ENCODE results near the gene RAB22A. TPM values are rescaled to one million over a fixed set of nuclear protein-coding genes. Genes with fewer than 3 reads are reported as not detected.

RAB22A gene
- polyA plus RNA-seq, 1 donor (not counting 4 experiments of a cell fraction or from before 2014, with no cell fraction given) = 22.9 TPM

DNA sequence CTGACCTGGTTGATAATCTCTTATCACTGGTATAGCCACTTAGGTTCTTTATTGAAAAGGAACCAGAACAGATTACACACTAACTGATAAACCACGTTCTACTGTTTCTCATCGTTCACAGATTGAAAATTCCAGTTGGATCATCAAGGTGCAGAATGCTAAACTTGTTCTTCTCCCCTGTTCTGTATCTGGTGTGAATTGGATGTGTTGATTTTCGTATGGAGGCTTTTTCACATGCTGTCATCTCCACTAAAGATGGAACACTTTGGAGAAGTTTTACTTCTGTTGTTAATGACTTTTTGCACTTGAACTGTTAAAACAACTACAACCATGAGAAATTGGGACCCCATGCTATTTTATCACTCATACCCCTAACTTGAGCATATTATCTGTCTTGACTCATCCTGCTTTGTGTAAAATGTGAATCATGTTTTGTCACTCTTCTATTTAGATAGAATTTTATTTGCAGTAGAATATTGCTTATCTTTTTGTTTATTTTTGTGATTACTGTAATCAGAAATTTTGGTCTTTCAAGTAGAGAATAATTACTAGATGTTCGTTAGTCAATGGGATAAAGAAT lies 97.0 kb downstream of the RAB22A start:
- Histone ChIP-seq H3K36me3 (ENCODE audit: control insufficient read depth in 2 of 2, extremely low read depth in 1 of 2, insufficient read depth in 2 of 2, low read length in 2 of 2) (no peaks in the 10 kb centered on the region), H3K4me1 (ENCODE audit: control insufficient read depth, extremely low read depth, insufficient read depth, low read length) (peaks cover 40% of the 10 kb centered on the region), H3K27ac (ENCODE audit: control insufficient read depth, insufficient read depth, low read length) (peak overlapping the region; percentile 67), H3K27me3 (ENCODE audit: control insufficient read depth, extremely low read depth, insufficient read depth, low read length) (no peaks in the 10 kb centered on the region), H3K9ac (ENCODE audit: control insufficient read depth, extremely low read depth, insufficient read depth, low read length) (peak overlapping the region; percentile 37), H2AFZ (ENCODE audit: control insufficient read depth, low read length) (no peak overlapping the region), H3K79me2 (ENCODE audit: control insufficient read depth, insufficient read depth, low read length) (peaks cover 90% of the 10 kb centered on the region), H3K4me2 (ENCODE audit: control insufficient read depth, extremely low read depth, insufficient read depth, low read depth, low read length) (peak overlapping the region; percentile 85), H4K20me1 (ENCODE audit: control insufficient read depth, extremely low read depth, insufficient read depth, low read length) (peaks cover 22% of the 10 kb centered on the region), H3K4me3 (ENCODE audit: control insufficient read depth in 2 of 3, extremely low read depth in 1 of 3, insufficient read depth in 2 of 3, low read depth in 1 of 3, low read length in 3 of 3) (peak overlapping the region in 2 of 3 experiments; percentile 46 to 65), H3K9me1 (ENCODE audit: control insufficient read depth, extremely low read depth, insufficient read depth, low read length) (peaks cover 4% of the 10 kb centered on the region), H3K9me3 (ENCODE audit: control insufficient read depth, low read depth, low read length) (no peaks in the 10 kb centered on the region)
- TF ChIP-seq, protein P1, sequence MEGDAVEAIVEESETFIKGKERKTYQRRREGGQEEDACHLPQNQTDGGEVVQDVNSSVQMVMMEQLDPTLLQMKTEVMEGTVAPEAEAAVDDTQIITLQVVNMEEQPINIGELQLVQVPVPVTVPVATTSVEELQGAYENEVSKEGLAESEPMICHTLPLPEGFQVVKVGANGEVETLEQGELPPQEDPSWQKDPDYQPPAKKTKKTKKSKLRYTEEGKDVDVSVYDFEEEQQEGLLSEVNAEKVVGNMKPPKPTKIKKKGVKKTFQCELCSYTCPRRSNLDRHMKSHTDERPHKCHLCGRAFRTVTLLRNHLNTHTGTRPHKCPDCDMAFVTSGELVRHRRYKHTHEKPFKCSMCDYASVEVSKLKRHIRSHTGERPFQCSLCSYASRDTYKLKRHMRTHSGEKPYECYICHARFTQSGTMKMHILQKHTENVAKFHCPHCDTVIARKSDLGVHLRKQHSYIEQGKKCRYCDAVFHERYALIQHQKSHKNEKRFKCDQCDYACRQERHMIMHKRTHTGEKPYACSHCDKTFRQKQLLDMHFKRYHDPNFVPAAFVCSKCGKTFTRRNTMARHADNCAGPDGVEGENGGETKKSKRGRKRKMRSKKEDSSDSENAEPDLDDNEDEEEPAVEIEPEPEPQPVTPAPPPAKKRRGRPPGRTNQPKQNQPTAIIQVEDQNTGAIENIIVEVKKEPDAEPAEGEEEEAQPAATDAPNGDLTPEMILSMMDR (optimal IDR thresholded peaks at IDR 0.05 in 1 of 3, IDR thresholded peaks at IDR 0.05 in 1 of 3, conservative IDR thresholded peaks at IDR 0.05 in 1 of 3; ENCODE audit: extremely low read depth in 1 of 3, insufficient read depth in 2 of 3, low read length in 3 of 3) = no peak
- no peak for TF ChIP-seq EZH2 (IDR thresholded peaks at IDR 0.05; ENCODE audit: low read length)
- dilution Hi-C loops (cut with MboI; ENCODE audit: extremely low pct_ligation_motif_present, low sequenced_read_pairs) = no loop called here
- no peak for DNase-seq (ENCODE audit: low read depth, low spot score)
- no peak for FAIRE-seq

DNA sequence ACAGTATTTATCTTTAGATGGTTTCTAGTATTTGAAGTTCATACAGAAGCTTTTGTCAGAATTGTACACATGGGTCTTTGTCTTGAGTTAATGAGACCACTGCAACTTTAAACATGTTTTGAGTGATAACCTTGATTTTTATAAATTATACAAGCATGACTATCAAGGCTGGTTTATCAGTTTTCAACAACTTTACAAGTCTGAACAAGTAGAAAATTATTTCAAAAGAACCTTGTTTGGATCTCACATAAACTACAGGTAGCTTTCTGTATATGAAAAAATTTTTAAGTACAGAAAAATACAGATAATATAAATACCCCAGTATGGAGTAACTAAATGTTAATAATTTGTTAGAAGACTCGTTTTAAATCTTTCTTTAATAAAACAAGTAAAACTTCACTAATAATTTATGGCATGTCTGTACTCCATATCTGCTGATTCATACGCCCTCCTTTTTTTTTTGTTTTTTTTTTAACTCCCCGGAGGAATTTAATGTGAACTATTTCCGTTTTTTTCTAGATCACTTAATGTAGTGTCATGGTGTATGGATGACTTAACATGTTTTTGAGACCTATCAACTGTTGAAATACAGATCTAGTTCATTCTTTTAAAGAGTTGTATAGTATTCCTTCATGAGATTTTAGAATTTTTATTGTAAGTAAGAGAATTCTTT lies 97.8 kb downstream of the RAB22A start:
- FAIRE-seq (no peak), DNase-seq (ENCODE audit: low read depth, low spot score) (no peak)
- Histone ChIP-seq H3K9me1 (ENCODE audit: control insufficient read depth, extremely low read depth, insufficient read depth, low read length) (peaks cover 2% of the 10 kb centered on the region), H3K79me2 (ENCODE audit: control insufficient read depth, insufficient read depth, low read length) (peaks cover 90% of the 10 kb centered on the region), H3K9me3 (ENCODE audit: control insufficient read depth, low read depth, low read length) (no peaks in the 10 kb centered on the region), H3K27ac (ENCODE audit: control insufficient read depth, insufficient read depth, low read length) (peak overlapping the region; percentile 67), H3K9ac (ENCODE audit: control insufficient read depth, extremely low read depth, insufficient read depth, low read length) (peak overlapping the region; percentile 37), H3K36me3 (ENCODE audit: control insufficient read depth in 2 of 2, extremely low read depth in 1 of 2, insufficient read depth in 2 of 2, low read length in 2 of 2) (no peaks in the 10 kb centered on the region), H2AFZ (ENCODE audit: control insufficient read depth, low read length) (no peak overlapping the region), H3K4me1 (ENCODE audit: control insufficient read depth, extremely low read depth, insufficient read depth, low read length) (peaks cover 32% of the 10 kb centered on the region), H3K27me3 (ENCODE audit: control insufficient read depth, extremely low read depth, insufficient read depth, low read length) (no peaks in the 10 kb centered on the region), H4K20me1 (ENCODE audit: control insufficient read depth, extremely low read depth, insufficient read depth, low read length) (peaks cover 14% of the 10 kb centered on the region), H3K4me2 (ENCODE audit: control insufficient read depth, extremely low read depth, insufficient read depth, low read depth, low read length) (peak overlapping the region; percentile 85), H3K4me3 (ENCODE audit: control insufficient read depth in 2 of 3, extremely low read depth in 1 of 3, insufficient read depth in 2 of 3, low read depth in 1 of 3, low read length in 3 of 3) (peak overlapping the region in 2 of 3 experiments; percentile 46 to 65)
- TF ChIP-seq, protein P1 (optimal IDR thresholded peaks at IDR 0.05 in 1 of 3, IDR thresholded peaks at IDR 0.05 in 1 of 3, conservative IDR thresholded peaks at IDR 0.05 in 1 of 3; ENCODE audit: extremely low read depth in 1 of 3, insufficient read depth in 2 of 3, low read length in 3 of 3) = no peak
- no peak for TF ChIP-seq EZH2 (IDR thresholded peaks at IDR 0.05; ENCODE audit: low read length)
- dilution Hi-C loops (cut with MboI; ENCODE audit: extremely low pct_ligation_motif_present, low sequenced_read_pairs) = no loop called here

Measured in keratinocyte (primary cell).